ENCODE results near the gene HRH2.

HRH2 gene

GRCh38 chr5:175692235-175692995 is 34.5 kb downstream of the HRH2 start:
- no peak for TF ChIP-seq CTCF (conservative IDR thresholded peaks at IDR 0.05; ENCODE audit: low read depth, low read length)
- no peak for DNase-seq (ENCODE audit: low read depth)
- H3K4me3 ChIP-seq (ENCODE audit: low read length), result no peak overlapping the region

GRCh38 chr5:175692996-175693710 is 35.3 kb downstream of the HRH2 start:
- H3K4me3 ChIP-seq (ENCODE audit: low read length), result no peak overlapping the region
- no peak for DNase-seq (ENCODE audit: low read depth)

GRCh38 chr5:175693741-175694140 is 35.9 kb downstream of the HRH2 start:
- H3K4me3 ChIP-seq (ENCODE audit: low read length), result no peak overlapping the region
- no peak for TF ChIP-seq CTCF (conservative IDR thresholded peaks at IDR 0.05; ENCODE audit: low read depth, low read length)
- no peak for DNase-seq (ENCODE audit: low read depth)

More at GRCh38 chr5:175692996-175693710, 35.3 kb downstream of the HRH2 start:
- TF ChIP-seq CTCF (conservative IDR thresholded peaks at IDR 0.05; ENCODE audit: low read depth, low read length), result no peak

- TF ChIP-seq CTCF (conservative IDR thresholded peaks at IDR 0.05; ENCODE audit: low read depth, low read length), result no peak
These were observed 36.7 kb downstream of the HRH2 start for GRCh38 chr5:175694371-175695160.

GRCh38 chr5:175695161-175696126 is 37.6 kb downstream of the HRH2 start:
- no peak for DNase-seq (ENCODE audit: low read depth)
- no peak overlapping the region for H3K4me3 ChIP-seq (ENCODE audit: low read length)
- no peak for TF ChIP-seq CTCF (conservative IDR thresholded peaks at IDR 0.05; ENCODE audit: low read depth, low read length)

More at GRCh38 chr5:175694371-175695160, 36.7 kb downstream of the HRH2 start:
- H3K4me3 ChIP-seq (ENCODE audit: low read length), result no peak overlapping the region
- DNase-seq (ENCODE audit: low read depth), result no peak

GRCh38 chr5:175696139-175696854 is 38.4 kb downstream of the HRH2 start:
- peak; percentile 35 for TF ChIP-seq CTCF (conservative IDR thresholded peaks at IDR 0.05; ENCODE audit: low read depth, low read length)
- no peak for DNase-seq (ENCODE audit: low read depth)
- no peak overlapping the region for H3K4me3 ChIP-seq (ENCODE audit: low read length)

Measured in retinal pigment epithelial cell (primary cell).